Bronchial epithelial cell (primary cell): ENCODE data around the gene TP53TG5. TPM values are rescaled to one million over a fixed set of nuclear protein-coding genes. Genes with fewer than 3 reads are reported as not detected.

Experiments used
- DNase-seq: peaks from one replicate; pipeline ENCODE4 v3.0.0-alpha.2; 2010; ENCODE audit warnings: low read depth
- FAIRE-seq: peaks from 2 replicates; lab custom pipeline; 2011; peaks lifted over from hg19 to GRCh38; lab: Jason Lieb, UNC
- H3K27me3 ChIP-seq: 2 replicates; pipeline ENCODE4 v1.5.1; 2011; ENCODE audit warnings: low read length; ENCODE audit not compliant: control insufficient read depth, insufficient read depth
- H3K36me3 ChIP-seq: 2 replicates; pipeline ENCODE4 v1.5.1; 2011; ENCODE audit warnings: low read length; ENCODE audit not compliant: control insufficient read depth, insufficient read depth
- H3K4me3 ChIP-seq: 2 replicates; pipeline ENCODE4 v1.5.1; 2011; ENCODE audit warnings: mild to moderate bottlenecking, low read depth, low read length, control low read depth
- total RNA-seq: library from RNA; depleted of rRNA; stranded (reverse); fragments of >200 nt; gene quantifications from 2 replicates; pipeline ENCODE4 v1.2.1, GENCODE V29; 2014
- TF ChIP-seq, protein P1 (sequence below): IDR thresholded peaks from 2 replicates; pipeline ENCODE4 v1.5.1; 2011; ENCODE audit warnings: mild to moderate bottlenecking, moderate library complexity, low read length, control low read depth, inconsistent platforms; ENCODE audit not compliant: insufficient read depth, severe bottlenecking

TP53TG5 gene
- total RNA-seq, 1 donor from 2014 or later: not detected

DNA sequence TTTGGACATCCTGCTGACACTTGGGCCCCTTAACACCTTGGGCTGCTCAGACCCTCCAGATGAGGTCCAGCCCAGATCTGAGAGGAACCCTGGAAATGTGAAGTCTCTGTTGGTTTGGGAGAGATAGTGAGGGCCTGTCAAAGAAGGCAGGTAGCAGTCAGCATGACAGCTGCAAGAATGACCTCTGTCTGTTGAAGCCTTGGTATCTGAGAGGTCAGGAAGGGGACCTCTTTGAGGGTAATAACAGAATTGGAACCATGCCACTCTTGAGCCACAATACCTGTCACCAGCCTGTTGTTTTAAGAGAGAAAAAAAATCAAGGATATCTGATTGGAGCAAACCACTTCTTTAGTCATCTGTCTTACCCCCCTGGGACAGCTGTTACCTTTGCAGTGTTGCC is 11.0 kb downstream of the TP53TG5 start:
- TF ChIP-seq, protein P1, sequence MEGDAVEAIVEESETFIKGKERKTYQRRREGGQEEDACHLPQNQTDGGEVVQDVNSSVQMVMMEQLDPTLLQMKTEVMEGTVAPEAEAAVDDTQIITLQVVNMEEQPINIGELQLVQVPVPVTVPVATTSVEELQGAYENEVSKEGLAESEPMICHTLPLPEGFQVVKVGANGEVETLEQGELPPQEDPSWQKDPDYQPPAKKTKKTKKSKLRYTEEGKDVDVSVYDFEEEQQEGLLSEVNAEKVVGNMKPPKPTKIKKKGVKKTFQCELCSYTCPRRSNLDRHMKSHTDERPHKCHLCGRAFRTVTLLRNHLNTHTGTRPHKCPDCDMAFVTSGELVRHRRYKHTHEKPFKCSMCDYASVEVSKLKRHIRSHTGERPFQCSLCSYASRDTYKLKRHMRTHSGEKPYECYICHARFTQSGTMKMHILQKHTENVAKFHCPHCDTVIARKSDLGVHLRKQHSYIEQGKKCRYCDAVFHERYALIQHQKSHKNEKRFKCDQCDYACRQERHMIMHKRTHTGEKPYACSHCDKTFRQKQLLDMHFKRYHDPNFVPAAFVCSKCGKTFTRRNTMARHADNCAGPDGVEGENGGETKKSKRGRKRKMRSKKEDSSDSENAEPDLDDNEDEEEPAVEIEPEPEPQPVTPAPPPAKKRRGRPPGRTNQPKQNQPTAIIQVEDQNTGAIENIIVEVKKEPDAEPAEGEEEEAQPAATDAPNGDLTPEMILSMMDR: no peak
- Histone ChIP-seq H3K27me3 (no peaks in the 10 kb centered on the region), H3K36me3 (peaks cover 6% of the 10 kb centered on the region), H3K4me3 (no peak overlapping the region)
- DNase-seq (no peak), FAIRE-seq (no peak)

DNA sequence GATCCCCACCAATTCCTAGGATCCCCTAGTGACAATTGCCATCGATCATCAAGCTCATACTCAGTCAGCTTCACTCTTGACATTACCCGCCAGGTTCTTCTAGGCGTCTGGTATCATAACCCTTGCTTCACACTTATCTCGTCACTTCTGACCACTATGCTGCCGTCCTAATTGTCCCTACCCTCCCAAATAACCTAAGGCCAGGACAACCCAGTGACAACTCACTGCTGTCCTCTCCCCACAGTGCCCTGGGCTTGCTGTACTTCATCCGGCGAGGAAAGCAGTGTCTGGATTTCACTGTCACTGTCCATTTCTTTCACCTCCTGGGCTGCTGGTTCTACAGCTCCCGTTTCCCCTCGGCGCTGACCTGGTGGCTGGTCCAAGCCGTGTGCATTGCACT is 11.5 kb downstream of the TP53TG5 start:
- Histone ChIP-seq H3K4me3 (no peak overlapping the region), H3K36me3 (peaks cover 6% of the 10 kb centered on the region), H3K27me3 (no peaks in the 10 kb centered on the region)
- FAIRE-seq (no peak), DNase-seq (no peak)
- TF ChIP-seq, protein P1: no peak

DNA sequence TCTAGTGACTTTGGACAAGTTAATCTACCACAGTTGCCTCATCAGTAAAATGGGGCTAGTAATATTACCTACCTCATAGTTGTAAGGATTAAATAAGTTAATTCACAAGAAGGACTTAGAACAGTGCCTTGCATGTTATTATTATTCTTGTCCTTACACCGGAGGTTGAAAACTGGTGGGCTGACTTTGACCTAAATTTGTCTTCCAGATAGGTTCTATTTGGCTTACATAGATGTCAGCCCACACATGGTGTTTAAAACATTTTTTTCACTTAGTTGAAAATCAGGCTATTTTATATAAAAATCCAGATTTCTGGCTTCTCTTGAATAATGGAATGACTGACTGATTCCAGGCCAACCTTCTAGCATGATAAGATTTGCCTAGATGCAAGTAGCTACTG is 11.9 kb downstream of the TP53TG5 start:
- peaks cover 6% of the 10 kb centered on the region for H3K36me3 ChIP-seq
- FAIRE-seq (no peak), DNase-seq (no peak)
- H3K27me3 ChIP-seq: no peaks in the 10 kb centered on the region
- no peak overlapping the region for H3K4me3 ChIP-seq
- TF ChIP-seq, protein P1: no peak

DNA sequence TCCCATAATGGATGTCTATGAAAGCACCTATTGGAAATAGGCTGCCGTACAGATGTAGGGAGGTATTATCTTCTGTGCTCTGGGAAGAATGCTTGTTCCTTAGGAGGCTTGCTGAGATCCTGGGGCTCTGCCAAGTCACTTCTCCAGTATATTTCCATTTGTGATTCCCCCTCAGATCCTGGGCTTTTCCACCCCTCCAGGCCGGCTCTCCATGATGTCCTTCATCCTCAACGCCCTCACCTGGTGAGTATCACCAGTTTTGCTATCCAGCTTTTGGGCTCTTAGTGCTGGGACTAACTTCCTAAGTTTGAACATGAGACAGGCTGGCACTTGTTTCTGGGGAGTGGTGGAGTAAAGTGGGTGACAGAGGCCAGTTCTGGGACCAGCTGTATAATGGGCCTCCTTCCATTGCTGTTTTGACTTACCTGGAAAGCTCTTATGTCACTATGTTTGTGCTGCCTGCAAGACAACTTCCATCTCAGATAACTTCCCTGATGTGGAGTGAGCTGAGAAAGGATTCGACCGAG is 12.6 kb downstream of the TP53TG5 start:
- H3K27me3 ChIP-seq: no peaks in the 10 kb centered on the region
- peaks cover 6% of the 10 kb centered on the region for H3K36me3 ChIP-seq
- FAIRE-seq (no peak), DNase-seq (no peak)
- H3K4me3 ChIP-seq: no peak overlapping the region
- TF ChIP-seq, protein P1: no peak

DNA sequence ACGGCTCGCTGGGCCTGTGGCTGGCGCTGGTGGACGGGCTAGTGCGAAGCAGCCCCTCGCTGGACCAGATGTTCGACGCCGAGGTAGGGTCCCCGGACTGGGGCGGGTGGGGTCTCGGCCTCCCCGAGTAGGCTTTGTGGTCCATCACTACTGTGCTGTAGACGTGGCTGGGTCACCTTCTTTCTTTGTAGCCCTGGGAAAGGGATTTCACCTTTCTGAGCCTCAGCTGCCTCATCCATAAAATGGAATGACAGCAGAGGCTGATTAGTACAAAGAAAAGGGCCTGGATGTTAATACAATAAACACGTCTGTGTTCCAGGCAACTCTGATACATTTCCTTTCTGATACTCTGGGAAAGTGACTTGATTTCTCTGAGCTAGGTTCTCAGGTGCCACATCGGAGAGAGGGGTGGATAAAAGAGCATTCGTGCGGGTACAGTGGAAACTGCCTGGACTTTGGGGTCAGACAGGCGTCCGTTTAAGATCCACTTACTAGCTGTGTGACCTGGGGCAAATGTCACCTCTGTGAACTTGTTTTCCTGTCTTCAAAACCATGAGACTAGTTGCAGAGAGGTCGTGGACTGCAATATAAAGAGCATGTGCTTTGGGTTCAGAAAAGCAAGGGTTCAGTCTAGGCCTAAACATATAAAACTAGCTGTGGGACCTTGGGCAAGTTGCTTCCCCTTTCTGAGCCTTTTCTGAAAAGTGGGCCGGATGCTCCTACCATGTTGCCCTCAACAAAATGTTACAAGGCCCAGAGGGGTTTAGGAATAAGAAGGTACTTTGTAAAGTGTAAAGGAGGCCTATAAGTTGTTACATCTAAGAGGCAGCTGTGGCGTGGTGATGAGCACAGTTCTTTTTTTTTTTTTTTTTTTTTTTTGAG is 14.3 kb downstream of the TP53TG5 start:
- peaks cover 6% of the 10 kb centered on the region for H3K36me3 ChIP-seq
- peak overlapping the region; percentile 72 for H3K4me3 ChIP-seq
- DNase-seq: no peak
- TF ChIP-seq, protein P1: no peak
- no peaks in the 10 kb centered on the region for H3K27me3 ChIP-seq
- FAIRE-seq: no peak
